ENCODE measurements around the gene PAPOLB. TPM values are rescaled to one million over a fixed set of nuclear protein-coding genes. Genes with fewer than 3 reads are reported as not detected.

PAPOLB gene
- total RNA-seq, 1 donor from 2014 or later: 0.13 TPM

GRCh38 chr7:4825081-4825480 is 36.7 kb downstream of the PAPOLB start:
- DNase-seq (ENCODE audit: low read depth): no peak
- Histone ChIP-seq H3K27me3 (ENCODE audit: control insufficient read depth, insufficient read depth, low read length) (peaks cover 28% of the 10 kb centered on the region), H3K36me3 (ENCODE audit: control insufficient read depth, insufficient read depth, low read length) (no peaks in the 10 kb centered on the region), H3K4me3 (ENCODE audit: low read depth, low read length) (no peak overlapping the region)
- no peak for TF ChIP-seq CTCF (IDR thresholded peaks at IDR 0.05; ENCODE audit: insufficient read depth, low read length, poor library complexity, severe bottlenecking)

GRCh38 chr7:4824120-4824775 is 37.6 kb downstream of the PAPOLB start:
- peaks cover 30% of the 10 kb centered on the region for H3K27me3 ChIP-seq (ENCODE audit: control insufficient read depth, insufficient read depth, low read length)
- DNase-seq (ENCODE audit: low read depth): no peak
- H3K4me3 ChIP-seq (ENCODE audit: low read depth, low read length): no peak overlapping the region
- TF ChIP-seq CTCF (IDR thresholded peaks at IDR 0.05; ENCODE audit: insufficient read depth, low read length, poor library complexity, severe bottlenecking): no peak
- H3K36me3 ChIP-seq (ENCODE audit: control insufficient read depth, insufficient read depth, low read length): no peaks in the 10 kb centered on the region

- no peak for TF ChIP-seq CTCF (IDR thresholded peaks at IDR 0.05; ENCODE audit: insufficient read depth, low read length, poor library complexity, severe bottlenecking)
- H3K36me3 ChIP-seq (ENCODE audit: control insufficient read depth, insufficient read depth, low read length): no peaks in the 10 kb centered on the region
These were observed 38.2 kb downstream of the PAPOLB start for GRCh38 chr7:4823441-4824119.

DNA sequence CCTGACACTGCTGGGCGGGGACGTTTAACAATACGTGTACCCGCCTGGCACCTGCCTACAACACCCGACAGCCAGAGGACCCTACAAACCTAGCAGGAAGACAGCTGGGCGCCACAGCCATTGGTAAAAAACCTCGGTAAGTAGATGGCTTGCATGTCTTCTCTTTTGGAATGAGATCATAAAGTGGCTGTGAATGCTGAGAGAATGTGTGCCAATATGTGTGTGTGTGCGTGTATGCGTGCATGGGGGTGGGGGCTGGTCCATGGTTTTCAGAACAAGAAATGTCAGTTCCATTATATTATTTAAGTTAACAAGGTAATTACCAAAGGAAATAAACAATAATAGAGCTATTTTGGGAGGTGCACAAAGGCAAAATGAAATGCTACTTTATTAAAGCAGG is 39.2 kb downstream of the PAPOLB start:
- TF ChIP-seq CTCF (IDR thresholded peaks at IDR 0.05; ENCODE audit: insufficient read depth, low read length, poor library complexity, severe bottlenecking): no peak

More at GRCh38 chr7:4823441-4824119, 38.2 kb downstream of the PAPOLB start:
- peaks cover 31% of the 10 kb centered on the region for H3K27me3 ChIP-seq (ENCODE audit: control insufficient read depth, insufficient read depth, low read length)
- H3K4me3 ChIP-seq (ENCODE audit: low read depth, low read length): no peak overlapping the region
- no peak for DNase-seq (ENCODE audit: low read depth)

DNA sequence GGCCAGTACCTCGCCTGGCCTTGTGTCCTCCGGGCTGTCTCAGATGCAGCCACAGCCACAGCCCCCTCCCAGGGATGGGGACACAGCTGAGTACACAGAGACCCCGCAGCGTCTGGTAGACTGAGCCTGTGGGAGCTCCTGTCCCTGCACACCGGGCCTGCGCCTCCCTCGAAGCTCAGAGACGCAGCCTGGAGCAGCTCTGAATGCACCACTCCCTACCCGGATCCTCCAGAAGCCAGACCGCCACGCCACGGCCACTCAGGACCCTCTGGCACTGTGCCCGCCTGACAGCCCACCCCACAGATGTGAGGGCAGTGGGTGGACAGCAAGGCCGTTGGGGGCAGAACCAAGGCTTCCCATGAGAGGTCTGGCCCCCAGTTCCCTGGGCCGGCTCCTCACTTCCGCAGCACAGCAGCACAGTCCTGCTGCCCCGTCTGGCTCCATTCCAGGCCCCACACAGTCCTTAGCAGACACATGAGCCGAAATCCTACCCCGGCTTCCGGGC is 40.8 kb downstream of the PAPOLB start:
- no peak for TF ChIP-seq CTCF (IDR thresholded peaks at IDR 0.05; ENCODE audit: insufficient read depth, low read length, poor library complexity, severe bottlenecking)
- Histone ChIP-seq H3K36me3 (ENCODE audit: control insufficient read depth, insufficient read depth, low read length) (no peaks in the 10 kb centered on the region), H3K27me3 (ENCODE audit: control insufficient read depth, insufficient read depth, low read length) (peaks cover 57% of the 10 kb centered on the region), H3K4me3 (ENCODE audit: low read depth, low read length) (no peak overlapping the region)
- no peak for DNase-seq (ENCODE audit: low read depth)

More for the DNA sequence above, 39.2 kb downstream of the PAPOLB start:
- no peaks in the 10 kb centered on the region for H3K36me3 ChIP-seq (ENCODE audit: control insufficient read depth, insufficient read depth, low read length)
- peaks cover 40% of the 10 kb centered on the region for H3K27me3 ChIP-seq (ENCODE audit: control insufficient read depth, insufficient read depth, low read length)
- H3K4me3 ChIP-seq (ENCODE audit: low read depth, low read length): no peak overlapping the region
- DNase-seq (ENCODE audit: low read depth): no peak
